GM23338 (cell line): ENCODE measurements around the gene TAF1D. TPM values are rescaled to one million over a fixed set of nuclear protein-coding genes. Genes with fewer than 3 reads are reported as not detected.

Source experiments
- ATAC-seq: fragments of 200-7000 bp; cut with Tn5 transposase; 3 replicates; pipeline ENCODE4 v1.9.1; 2020
- DNase-seq: peaks from one replicate; pipeline ENCODE4 v3.0.0-alpha.2; 2015; ENCODE audit warnings: low spot score
- H2AFZ ChIP-seq: fragments of 200-600 bp; sonication (generic); 2 replicates; pipeline ENCODE4 v1.8.0; 2016; ENCODE audit warnings: antibody characterized with exemption, mild to moderate bottlenecking, moderate library complexity
- H3F3A ChIP-seq: fragments of 200-600 bp; sonication (generic); replicated peaks from 2 replicates; pipeline ENCODE4 v1.8.0; 2017; ENCODE audit warnings: antibody characterized with exemption, mixed run types, low read depth
- H3K27ac ChIP-seq: fragments of 200-600 bp; sonication (generic); 2 replicates; pipeline ENCODE4 v1.6.1; 2016; ENCODE audit warnings: low read depth
- H3K27me3 ChIP-seq: fragments of 200-600 bp; sonication (generic); 2 replicates; pipeline ENCODE4 v1.8.0; 2016; ENCODE audit warnings: mild to moderate bottlenecking, mixed run types, moderate library complexity; ENCODE audit not compliant: insufficient read depth
- H3K36me3 ChIP-seq: fragments of 200-600 bp; sonication (generic); 2 replicates; pipeline ENCODE4 v1.8.0; 2016; ENCODE audit warnings: mild to moderate bottlenecking; ENCODE audit not compliant: insufficient read depth
- H3K4me1 ChIP-seq: fragments of 200-600 bp; sonication (generic); 2 replicates; pipeline ENCODE4 v1.8.0; 2016; ENCODE audit warnings: mild to moderate bottlenecking, moderate library complexity; ENCODE audit not compliant: insufficient read depth
- H3K4me2 ChIP-seq: fragments of 200-600 bp; sonication (generic); 2 replicates; pipeline ENCODE4 v1.7.1; 2017; ENCODE audit warnings: mixed run types
- H3K4me3 ChIP-seq: fragments of 200-600 bp; sonication (generic); 2 replicates; pipeline ENCODE4 v1.6.1; 2016; ENCODE audit warnings: mixed run types
- H3K79me2 ChIP-seq: fragments of 200-600 bp; sonication (generic); replicated peaks from 2 replicates; pipeline ENCODE4 v1.8.0; 2017; ENCODE audit warnings: mild to moderate bottlenecking; ENCODE audit not compliant: insufficient read depth
- H3K9me2 ChIP-seq: fragments of 200-600 bp; sonication (generic); 2 replicates; pipeline ENCODE4 v1.8.0; 2017; ENCODE audit not compliant: insufficient read depth
- H4K20me1 ChIP-seq: fragments of 200-600 bp; sonication (generic); replicated peaks from 2 replicates; pipeline ENCODE4 v1.8.0; 2017; ENCODE audit warnings: mild to moderate bottlenecking; ENCODE audit not compliant: insufficient read depth
- H3K27ac Mint-ChIP-seq: 2 replicates; pipeline ENCODE4 v1.8.0; 2020; ENCODE audit warnings: inconsistent platforms, mild to moderate bottlenecking, moderate library complexity, mixed read lengths
- H3K27me3 Mint-ChIP-seq: 3 replicates; pipeline ENCODE4 v1.8.0; 2022; ENCODE audit warnings: low read depth, mild to moderate bottlenecking, moderate library complexity, mixed read lengths, inconsistent platforms; ENCODE audit not compliant: insufficient read depth, poor library complexity
- H3K36me3 Mint-ChIP-seq: 3 replicates; pipeline ENCODE4 v1.8.0; 2021; ENCODE audit warnings: low read depth, mild to moderate bottlenecking, inconsistent platforms, moderate library complexity, mixed read lengths
- H3K4me1 Mint-ChIP-seq: 3 replicates; pipeline ENCODE4 v1.8.0; 2020; ENCODE audit warnings: mild to moderate bottlenecking, inconsistent platforms, mixed read lengths
- H3K4me3 Mint-ChIP-seq: 3 replicates; pipeline ENCODE4 v1.8.0; 2021; ENCODE audit warnings: moderate library complexity, mild to moderate bottlenecking, inconsistent platforms, mixed read lengths
- H3K9me3 Mint-ChIP-seq: 3 replicates; pipeline ENCODE4 v1.8.0; 2020; ENCODE audit warnings: moderate library complexity, mild to moderate bottlenecking, inconsistent platforms, mixed read lengths
- CREB1 ChIP-seq: fragments of 250-450 bp; sonication (Bioruptor Pico); IDR thresholded peaks from 2 replicates; pipeline ENCODE4 v1.5.0; 2020; ENCODE audit warnings: low read depth, mild to moderate bottlenecking, moderate library complexity
- EZH2 ChIP-seq: fragments of 200-600 bp; sonication (generic); IDR thresholded peaks from one replicate; pipeline ENCODE4 v1.8.0; 2017; ENCODE audit warnings: antibody characterized with exemption, mild to moderate bottlenecking, low read depth; ENCODE audit not compliant: unreplicated experiment
- EZH2phosphoT487 ChIP-seq: fragments of 200-600 bp; sonication (generic); IDR thresholded peaks from one replicate; pipeline ENCODE4 v1.8.1; 2018; ENCODE audit warnings: antibody characterized with exemption; ENCODE audit not compliant: unreplicated experiment
- POLR2AphosphoS5 ChIP-seq: IDR thresholded peaks from 2 replicates; pipeline ENCODE4 v1.6.1; 2016; ENCODE audit warnings: antibody characterized with exemption, low read depth
- STAT1 ChIP-seq: IDR thresholded peaks from one replicate; pipeline ENCODE4 v1.6.1; 2016; ENCODE audit warnings: antibody characterized with exemption; ENCODE audit not compliant: unreplicated experiment
- ZNF114 ChIP-seq: fragments of 250-450 bp; sonication (Bioruptor Pico); IDR thresholded peaks from 2 replicates; pipeline ENCODE4 v1.5.0; 2020; ENCODE audit warnings: mild to moderate bottlenecking, moderate library complexity
- polyA plus RNA-seq: library from polyadenylated mRNA; unstranded; fragments of >200 nt; fragmentation: Nextera tagmentation; extraction: Ambion mirVana; gene quantifications from 2 replicates; pipeline ENCODE4 v1.2.1, GENCODE V29; 2016
- total RNA-seq: library from RNA; depleted of rRNA; stranded (reverse); fragments of >200 nt; shearing (Covaris generic); gene quantifications from 2 replicates; pipeline ENCODE4 v1.2.3, GENCODE V29; 2014
- TF ChIP-seq, protein P1 (sequence below): fragments of 250-450 bp; sonication (Bioruptor Pico); IDR thresholded peaks from 2 replicates; pipeline ENCODE4 v1.5.0; 2020; ENCODE audit warnings: mild to moderate bottlenecking, moderate library complexity
- TF ChIP-seq, protein P2 (sequence below), 2 experiments: fragments of 200-600 bp in 1 of 2; sonication (generic) in 1 of 2; conservative IDR thresholded peaks; 2 replicates each; pipeline versions ENCODE4 v1.5.1 to v1.6.1; 2016 to 2017; ENCODE audit warnings: antibody characterized with exemption in 2 of 2, low read depth in 2 of 2, mild to moderate bottlenecking in 2 of 2, moderate library complexity in 1 of 2

TAF1D gene
- total and polyA plus RNA-seq, 2 experiments from 2014 or later, result 240 to 246 TPM

- Histone ChIP-seq H3K4me1 (no peaks in the 10 kb centered on the region; the same call in 1 of the 2 replicates), H3K27me3 (no peaks in the 10 kb centered on the region), H3K27ac (no peak overlapping the region), H3K79me2 (no peaks in the 10 kb centered on the region), H3F3A (no peaks in the 10 kb centered on the region), H3K36me3 (peaks cover 9% of the 10 kb centered on the region; the same call in 1 of the 2 replicates), H4K20me1 (no peaks in the 10 kb centered on the region), H3K4me3 (no peak overlapping the region), H3K9me2 (0 out of 2 replicates have a peak, but pooled peaks cover 6% of the 10 kb centered on the region), H2AFZ (no peak overlapping the region), H3K4me2 (no peak overlapping the region)
- Mint-ChIP-seq H3K27me3 (peaks cover 2% of the 10 kb centered on the region), H3K36me3 (peaks cover 8% of the 10 kb centered on the region), H3K4me3 (no peak overlapping the region), H3K27ac (no peak overlapping the region), H3K4me1 (no peaks in the 10 kb centered on the region), H3K9me3 (peaks cover 11% of the 10 kb centered on the region)
- TF ChIP-seq STAT1 (no peak), CREB1 (CRISPR knock-in tag) (no peak), EZH2 (no peak), EZH2phosphoT487 (no peak), ZNF114 (CRISPR knock-in tag) (no peak), POLR2AphosphoS5 (no peak)
- TF ChIP-seq, protein P1, sequence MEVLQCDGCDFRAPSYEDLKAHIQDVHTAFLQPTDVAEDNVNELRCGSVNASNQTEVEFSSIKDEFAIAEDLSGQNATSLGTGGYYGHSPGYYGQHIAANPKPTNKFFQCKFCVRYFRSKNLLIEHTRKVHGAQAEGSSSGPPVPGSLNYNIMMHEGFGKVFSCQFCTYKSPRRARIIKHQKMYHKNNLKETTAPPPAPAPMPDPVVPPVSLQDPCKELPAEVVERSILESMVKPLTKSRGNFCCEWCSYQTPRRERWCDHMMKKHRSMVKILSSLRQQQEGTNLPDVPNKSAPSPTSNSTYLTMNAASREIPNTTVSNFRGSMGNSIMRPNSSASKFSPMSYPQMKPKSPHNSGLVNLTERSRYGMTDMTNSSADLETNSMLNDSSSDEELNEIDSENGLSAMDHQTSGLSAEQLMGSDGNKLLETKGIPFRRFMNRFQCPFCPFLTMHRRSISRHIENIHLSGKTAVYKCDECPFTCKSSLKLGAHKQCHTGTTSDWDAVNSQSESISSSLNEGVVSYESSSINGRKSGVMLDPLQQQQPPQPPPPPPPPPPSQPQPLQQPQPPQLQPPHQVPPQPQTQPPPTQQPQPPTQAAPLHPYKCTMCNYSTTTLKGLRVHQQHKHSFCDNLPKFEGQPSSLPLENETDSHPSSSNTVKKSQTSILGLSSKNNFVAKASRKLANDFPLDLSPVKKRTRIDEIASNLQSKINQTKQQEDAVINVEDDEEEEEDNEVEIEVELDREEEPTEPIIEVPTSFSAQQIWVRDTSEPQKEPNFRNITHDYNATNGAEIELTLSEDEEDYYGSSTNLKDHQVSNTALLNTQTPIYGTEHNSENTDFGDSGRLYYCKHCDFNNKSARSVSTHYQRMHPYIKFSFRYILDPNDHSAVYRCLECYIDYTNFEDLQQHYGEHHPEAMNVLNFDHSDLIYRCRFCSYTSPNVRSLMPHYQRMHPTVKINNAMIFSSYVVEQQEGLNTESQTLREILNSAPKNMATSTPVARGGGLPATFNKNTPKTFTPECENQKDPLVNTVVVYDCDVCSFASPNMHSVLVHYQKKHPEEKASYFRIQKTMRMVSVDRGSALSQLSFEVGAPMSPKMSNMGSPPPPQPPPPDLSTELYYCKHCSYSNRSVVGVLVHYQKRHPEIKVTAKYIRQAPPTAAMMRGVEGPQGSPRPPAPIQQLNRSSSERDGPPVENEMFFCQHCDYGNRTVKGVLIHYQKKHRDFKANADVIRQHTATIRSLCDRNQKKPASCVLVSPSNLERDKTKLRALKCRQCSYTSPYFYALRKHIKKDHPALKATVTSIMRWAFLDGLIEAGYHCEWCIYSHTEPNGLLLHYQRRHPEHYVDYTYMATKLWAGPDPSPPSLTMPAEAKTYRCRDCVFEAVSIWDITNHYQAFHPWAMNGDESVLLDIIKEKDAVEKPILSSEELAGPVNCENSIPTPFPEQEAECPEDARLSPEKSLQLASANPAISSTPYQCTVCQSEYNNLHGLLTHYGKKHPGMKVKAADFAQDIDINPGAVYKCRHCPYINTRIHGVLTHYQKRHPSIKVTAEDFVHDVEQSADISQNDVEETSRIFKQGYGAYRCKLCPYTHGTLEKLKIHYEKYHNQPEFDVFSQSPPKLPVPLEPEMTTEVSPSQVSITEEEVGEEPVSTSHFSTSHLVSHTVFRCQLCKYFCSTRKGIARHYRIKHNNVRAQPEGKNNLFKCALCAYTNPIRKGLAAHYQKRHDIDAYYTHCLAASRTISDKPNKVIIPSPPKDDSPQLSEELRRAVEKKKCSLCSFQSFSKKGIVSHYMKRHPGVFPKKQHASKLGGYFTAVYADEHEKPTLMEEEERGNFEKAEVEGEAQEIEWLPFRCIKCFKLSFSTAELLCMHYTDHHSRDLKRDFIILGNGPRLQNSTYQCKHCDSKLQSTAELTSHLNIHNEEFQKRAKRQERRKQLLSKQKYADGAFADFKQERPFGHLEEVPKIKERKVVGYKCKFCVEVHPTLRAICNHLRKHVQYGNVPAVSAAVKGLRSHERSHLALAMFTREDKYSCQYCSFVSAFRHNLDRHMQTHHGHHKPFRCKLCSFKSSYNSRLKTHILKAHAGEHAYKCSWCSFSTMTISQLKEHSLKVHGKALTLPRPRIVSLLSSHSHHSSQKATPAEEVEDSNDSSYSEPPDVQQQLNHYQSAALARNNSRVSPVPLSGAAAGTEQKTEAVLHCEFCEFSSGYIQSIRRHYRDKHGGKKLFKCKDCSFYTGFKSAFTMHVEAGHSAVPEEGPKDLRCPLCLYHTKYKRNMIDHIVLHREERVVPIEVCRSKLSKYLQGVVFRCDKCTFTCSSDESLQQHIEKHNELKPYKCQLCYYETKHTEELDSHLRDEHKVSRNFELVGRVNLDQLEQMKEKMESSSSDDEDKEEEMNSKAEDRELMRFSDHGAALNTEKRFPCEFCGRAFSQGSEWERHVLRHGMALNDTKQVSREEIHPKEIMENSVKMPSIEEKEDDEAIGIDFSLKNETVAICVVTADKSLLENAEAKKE (CRISPR knock-in tag), result no peak
- TF ChIP-seq, protein P2, sequence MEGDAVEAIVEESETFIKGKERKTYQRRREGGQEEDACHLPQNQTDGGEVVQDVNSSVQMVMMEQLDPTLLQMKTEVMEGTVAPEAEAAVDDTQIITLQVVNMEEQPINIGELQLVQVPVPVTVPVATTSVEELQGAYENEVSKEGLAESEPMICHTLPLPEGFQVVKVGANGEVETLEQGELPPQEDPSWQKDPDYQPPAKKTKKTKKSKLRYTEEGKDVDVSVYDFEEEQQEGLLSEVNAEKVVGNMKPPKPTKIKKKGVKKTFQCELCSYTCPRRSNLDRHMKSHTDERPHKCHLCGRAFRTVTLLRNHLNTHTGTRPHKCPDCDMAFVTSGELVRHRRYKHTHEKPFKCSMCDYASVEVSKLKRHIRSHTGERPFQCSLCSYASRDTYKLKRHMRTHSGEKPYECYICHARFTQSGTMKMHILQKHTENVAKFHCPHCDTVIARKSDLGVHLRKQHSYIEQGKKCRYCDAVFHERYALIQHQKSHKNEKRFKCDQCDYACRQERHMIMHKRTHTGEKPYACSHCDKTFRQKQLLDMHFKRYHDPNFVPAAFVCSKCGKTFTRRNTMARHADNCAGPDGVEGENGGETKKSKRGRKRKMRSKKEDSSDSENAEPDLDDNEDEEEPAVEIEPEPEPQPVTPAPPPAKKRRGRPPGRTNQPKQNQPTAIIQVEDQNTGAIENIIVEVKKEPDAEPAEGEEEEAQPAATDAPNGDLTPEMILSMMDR (conservative IDR thresholded peaks at IDR 0.05; ENCODE audit: low read depth in 2 of 2), result no peak
- ATAC-seq (no peak), DNase-seq (peak; percentile 12)
These were observed 25.7 kb upstream of the TAF1D start for GRCh38 chr11:93767018-93767417.
